ENCODE measurements around the gene TRIM58. TPM values are rescaled to one million over a fixed set of nuclear protein-coding genes. Genes with fewer than 3 reads are reported as not detected.
A peak's percentile ranks its signal among the peaks of the same experiment; 100 is the strongest.

Gene TRIM58
- total RNA-seq, 1 donor from 2014 or later: not detected

DNA sequence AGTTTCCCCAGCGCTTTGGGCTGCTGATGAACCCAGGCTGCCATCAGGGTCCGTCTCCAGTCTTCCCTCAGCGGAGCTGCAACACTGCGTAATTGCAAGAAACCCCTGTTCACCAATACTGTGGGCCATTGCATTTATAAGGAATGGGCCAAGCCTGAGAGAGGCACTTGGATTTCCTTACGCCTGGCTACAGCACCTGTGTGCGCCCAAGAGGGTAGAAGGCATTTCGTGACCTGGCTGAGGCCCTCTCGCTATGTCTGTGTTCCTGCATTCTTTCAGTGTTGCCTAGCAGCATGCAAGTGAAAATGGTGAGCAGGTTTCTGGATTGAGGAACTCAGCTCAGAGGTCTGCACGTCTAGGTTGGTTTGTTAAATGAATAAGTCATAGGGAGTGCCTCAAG lies 26.4 kb downstream of the TRIM58 start:
- DNase-seq (ENCODE audit: low read depth): no peak

- no peak for DNase-seq (ENCODE audit: low read depth)
Observed at GRCh38 chr1:247884797-247885413, 27.9 kb downstream of the TRIM58 start.

DNA sequence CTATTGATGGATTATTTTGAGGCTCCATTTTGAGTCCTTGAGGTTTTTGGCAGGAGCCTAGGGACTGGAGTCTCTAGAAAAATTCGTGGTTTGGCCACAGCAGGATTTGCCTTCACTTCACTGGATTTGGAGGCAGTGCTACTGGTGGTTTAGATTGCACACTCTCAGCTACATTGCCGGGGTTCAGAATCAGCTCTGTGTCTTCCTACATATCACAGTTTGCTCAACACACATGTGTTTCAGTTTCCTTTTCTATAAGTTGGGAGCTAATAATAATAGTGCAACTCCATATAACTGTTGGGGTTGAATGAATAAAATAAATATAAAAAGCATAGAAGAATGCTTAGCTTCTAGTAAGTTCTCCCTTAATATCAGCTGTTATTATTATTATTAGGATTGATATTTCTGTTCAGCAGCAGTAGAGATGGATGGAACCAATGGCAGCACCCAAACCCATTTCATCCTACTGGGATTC lies 38.2 kb downstream of the TRIM58 start, which contains the start of gene OR2W3:
Gene OR2W3 (plus strand): TSS at position 425 of the 475 bp plus-strand sequence. CDS start 0 bp downstream, at position 425.
- DNase-seq (ENCODE audit: low read depth): no peak

GRCh38 chr1:247895976-247896375 lies 39.0 kb downstream of the TRIM58 start:
- no peak for DNase-seq (ENCODE audit: low read depth)

- DNase-seq (ENCODE audit: low read depth): no peak
Observed at GRCh38 chr1:247904122-247904521, 47.1 kb downstream of the TRIM58 start.

GRCh38 chr1:247905181-247905580 lies 48.2 kb downstream of the TRIM58 start:
- no peak for DNase-seq (ENCODE audit: low read depth)

GRCh38 chr1:247905910-247906503 lies 49.0 kb downstream of the TRIM58 start:
- DNase-seq (ENCODE audit: low read depth): no peak

GRCh38 chr1:247906504-247907047 lies 49.6 kb downstream of the TRIM58 start:
- DNase-seq (ENCODE audit: low read depth): peak; percentile 32

GRCh38 chr1:247908766-247909165 lies 51.8 kb downstream of the TRIM58 start:
- DNase-seq (ENCODE audit: low read depth): no peak

DNA sequence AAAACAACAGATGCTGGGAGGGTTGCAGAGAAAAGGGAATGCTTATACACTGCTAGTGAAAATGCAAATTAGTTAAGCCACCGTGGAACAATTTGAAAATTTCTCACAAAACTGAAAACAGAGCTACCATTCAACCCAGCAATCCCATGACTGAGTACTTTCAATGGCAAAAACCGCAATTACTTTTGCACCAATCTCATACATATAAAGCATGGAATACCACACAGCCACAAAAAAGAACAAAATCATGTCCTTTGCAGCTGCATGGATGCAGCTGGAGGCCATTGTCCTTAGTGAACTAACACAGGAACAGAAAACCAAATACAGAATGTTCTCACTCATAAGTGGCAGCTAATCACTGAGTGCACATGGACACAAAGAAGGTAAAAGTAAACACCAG lies 56.8 kb downstream of the TRIM58 start:
- no peak for DNase-seq (ENCODE audit: low read depth)

DNA sequence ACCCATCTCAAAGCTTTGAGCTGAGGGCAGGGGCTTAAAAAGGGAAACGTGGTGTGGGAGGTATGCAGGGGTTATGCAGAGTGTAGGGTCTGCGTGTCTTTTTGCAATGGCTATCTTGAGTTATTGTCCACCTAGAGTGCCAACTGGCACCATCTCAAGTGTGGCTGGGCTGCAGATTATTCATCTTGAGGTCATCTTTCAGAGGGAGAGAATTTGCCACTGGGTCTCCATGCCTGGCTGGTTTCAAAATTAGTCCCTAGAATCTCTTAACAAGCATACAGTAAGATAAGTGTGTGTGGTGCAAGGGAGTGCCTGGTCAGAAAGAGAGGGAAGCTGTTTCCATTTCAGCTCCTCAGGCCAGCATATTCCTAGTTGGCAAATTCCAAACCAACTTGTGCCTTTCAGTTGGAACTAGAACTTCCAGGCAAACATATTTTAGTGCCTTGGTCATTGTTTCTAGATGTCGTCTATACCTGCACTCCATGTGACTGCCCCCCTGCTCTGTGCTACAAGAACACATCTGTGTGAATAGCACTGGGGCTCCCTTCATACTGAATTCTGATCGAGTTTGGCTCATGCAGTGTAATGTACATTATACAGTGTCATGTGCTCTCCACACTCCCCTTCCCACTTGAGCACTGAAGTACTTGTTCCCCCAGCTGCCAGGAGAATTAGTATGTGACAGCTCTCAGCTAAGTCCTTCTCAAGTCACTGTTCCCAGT lies 58.1 kb downstream of the TRIM58 start:
- no peak for DNase-seq (ENCODE audit: low read depth)

DNA sequence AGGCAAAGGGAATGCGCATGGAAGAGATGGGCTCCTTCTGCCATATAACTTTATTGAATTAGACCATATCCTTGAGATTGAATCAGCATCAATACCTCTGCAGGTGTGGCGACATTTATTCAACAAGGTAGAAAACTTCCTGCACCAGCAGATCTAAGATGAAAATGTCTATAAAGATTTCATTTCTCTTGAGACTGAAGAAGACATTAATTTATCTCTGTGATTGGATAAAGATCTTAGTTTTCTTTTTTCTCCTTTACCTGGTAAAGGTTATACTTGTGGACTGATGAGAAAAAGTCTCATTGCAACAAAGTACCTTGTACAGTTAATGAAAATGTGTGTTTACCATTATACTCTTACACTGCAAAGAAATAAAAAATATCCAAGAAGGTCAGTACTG lies 63.0 kb downstream of the TRIM58 start, which contains the start of gene OR2T8:
Gene OR2T8 (plus strand): TSS at position 301 of the 400 bp plus-strand sequence. CDS start 766 bp downstream, outside the sequence.
- DNase-seq (ENCODE audit: low read depth): no peak

DNA sequence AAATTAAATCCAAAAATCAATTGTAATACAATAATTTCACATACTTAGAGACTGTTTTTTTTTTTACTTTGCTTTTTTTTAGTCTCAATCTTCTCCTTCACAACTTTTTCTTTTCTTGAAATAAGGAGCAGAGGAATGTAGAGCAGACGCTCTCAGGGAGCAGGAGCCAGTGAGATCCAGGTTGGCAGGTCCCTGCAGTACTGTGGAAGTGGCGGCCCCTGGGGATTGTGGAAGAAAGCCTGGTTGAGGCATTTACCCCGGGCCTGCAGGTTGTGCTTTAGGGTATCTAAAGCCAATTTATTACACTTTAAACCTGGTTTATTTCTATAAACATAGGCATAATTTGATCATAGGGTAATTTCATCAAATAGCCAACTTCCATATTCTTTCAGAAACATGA lies 67.0 kb downstream of the TRIM58 start:
- DNase-seq (ENCODE audit: low read depth): no peak

- DNase-seq (ENCODE audit: low read depth): no peak
Observed at GRCh38 chr1:247924868-247925267, 67.9 kb downstream of the TRIM58 start, which contains the start of gene OR2AJ1. TSS of gene OR2AJ1 (plus strand) at chr1:247924889. CDS start at chr1:247933769, 8,880 bp downstream.

Other genes starting within 250 kb of the TRIM58 start
- gene OR13G1, start 177.4 kb upstream of the TRIM58 start, total RNA-seq: not detected in 2 replicates
- not detected in 2 replicates for gene OR6F1, start 140.5 kb upstream of the TRIM58 start, total RNA-seq
- gene OR14K1, start 118.6 kb upstream of the TRIM58 start, total RNA-seq: not detected in 2 replicates
- gene OR14A2, start 109.0 kb upstream of the TRIM58 start, total RNA-seq: not detected in 2 replicates
- not detected in 2 replicates for gene OR1C1, start 96.6 kb upstream of the TRIM58 start, total RNA-seq
- not detected in 2 replicates for gene OR14A16, start 33.1 kb upstream of the TRIM58 start, total RNA-seq
- gene OR11L1, start 15.3 kb upstream of the TRIM58 start, total RNA-seq: not detected in 2 replicates
- not detected in 2 replicates for gene OR2W3, start 38.4 kb downstream of the TRIM58 start, total RNA-seq
- not detected in 2 replicates for gene OR2T8, start 63.1 kb downstream of the TRIM58 start, total RNA-seq
- not detected in 2 replicates for gene OR2AJ1, start 67.7 kb downstream of the TRIM58 start, total RNA-seq
- not detected in 2 replicates for gene OR2L8, start 91.7 kb downstream of the TRIM58 start, total RNA-seq
- not detected in 2 replicates for gene OR2AK2, start 108.0 kb downstream of the TRIM58 start, total RNA-seq
- gene OR2L5, start 156.5 kb downstream of the TRIM58 start, total RNA-seq: not detected in 2 replicates
- not detected in 2 replicates for gene OR2L2, start 172.9 kb downstream of the TRIM58 start, total RNA-seq
- not detected in 2 replicates for gene OR2L3, start 189.6 kb downstream of the TRIM58 start, total RNA-seq
- gene OR2L13, start 238.0 kb downstream of the TRIM58 start, total RNA-seq: not detected in 2 replicates

All from myocyte (in vitro differentiated cells).